Measurements from ENCODE around the gene GGCT. TPM values are rescaled to one million over a fixed set of nuclear protein-coding genes. Genes with fewer than 3 reads are reported as not detected.

Gene GGCT
- total RNA-seq, 1 donor from 2014 or later, result 77.5 TPM

DNA sequence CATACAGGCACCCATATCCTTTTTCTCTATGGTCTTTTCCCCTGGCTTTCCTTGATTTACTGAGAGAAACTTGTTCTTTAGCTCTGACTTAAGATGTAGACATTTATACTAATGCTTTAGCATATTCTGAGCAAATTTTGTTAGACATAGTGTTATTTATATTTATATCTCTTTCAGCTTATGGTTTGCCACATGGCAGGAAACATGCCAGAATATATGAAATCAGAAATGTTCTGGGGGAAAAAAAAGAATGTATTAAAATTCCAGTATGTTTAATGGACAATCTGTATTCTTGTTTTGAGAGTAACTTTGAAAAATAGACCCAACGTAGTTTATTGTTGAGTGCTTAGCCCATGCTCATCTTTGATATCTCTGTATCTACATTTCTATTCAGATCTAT is 10.1 kb upstream of the GGCT start:
- DNase-seq (ENCODE audit: low read depth, low spot score), result no peak
- Mint-ChIP-seq H3K9me3 (no peaks in the 10 kb centered on the region), H3K27me3 (ENCODE audit: low read depth) (no peaks in the 10 kb centered on the region), H3K27ac (ENCODE audit: unreplicated experiment) (no peak overlapping the region), H3K36me3 (ENCODE audit: low read depth) (no peaks in the 10 kb centered on the region), H3K4me1 (peaks cover 5% of the 10 kb centered on the region), H3K4me3 (no peak overlapping the region)
- TF ChIP-seq CTCF (conservative IDR thresholded peaks at IDR 0.05), result no peak

- DNase-seq (ENCODE audit: low read depth, low spot score), result no peak
Measured at GRCh38 chr7:30514177-30514576, 9.5 kb upstream of the GGCT start.

GRCh38 chr7:30513762-30514161 is 9.1 kb upstream of the GGCT start:
- TF ChIP-seq CTCF (conservative IDR thresholded peaks at IDR 0.05), result no peak
- peaks cover 5% of the 10 kb centered on the region for H3K4me1 Mint-ChIP-seq
- no peak overlapping the region for H3K27ac Mint-ChIP-seq (ENCODE audit: unreplicated experiment)
- H3K9me3 Mint-ChIP-seq, result no peaks in the 10 kb centered on the region
- no peaks in the 10 kb centered on the region for H3K27me3 Mint-ChIP-seq (ENCODE audit: low read depth)
- no peak for DNase-seq (ENCODE audit: low read depth, low spot score)
- no peaks in the 10 kb centered on the region for H3K36me3 Mint-ChIP-seq (ENCODE audit: low read depth)
- no peak overlapping the region for H3K4me3 Mint-ChIP-seq

More at GRCh38 chr7:30514177-30514576, 9.5 kb upstream of the GGCT start:
- Mint-ChIP-seq H3K4me3 (no peak overlapping the region), H3K36me3 (ENCODE audit: low read depth) (no peaks in the 10 kb centered on the region), H3K4me1 (peaks cover 5% of the 10 kb centered on the region), H3K27ac (ENCODE audit: unreplicated experiment) (no peak overlapping the region), H3K27me3 (ENCODE audit: low read depth) (no peaks in the 10 kb centered on the region), H3K9me3 (no peaks in the 10 kb centered on the region)
- TF ChIP-seq CTCF (conservative IDR thresholded peaks at IDR 0.05), result no peak

GRCh38 chr7:30511973-30512662 is 7.5 kb upstream of the GGCT start:
- Mint-ChIP-seq H3K36me3 (ENCODE audit: low read depth) (no peaks in the 10 kb centered on the region), H3K9me3 (peaks cover 3% of the 10 kb centered on the region), H3K4me1 (peaks cover 5% of the 10 kb centered on the region), H3K27me3 (ENCODE audit: low read depth) (no peaks in the 10 kb centered on the region), H3K4me3 (no peak overlapping the region), H3K27ac (ENCODE audit: unreplicated experiment) (no peak overlapping the region)
- TF ChIP-seq CTCF (conservative IDR thresholded peaks at IDR 0.05), result no peak
- DNase-seq (ENCODE audit: low read depth, low spot score), result no peak

- H3K36me3 Mint-ChIP-seq (ENCODE audit: low read depth), result peaks cover 6% of the 10 kb centered on the region
Measured at GRCh38 chr7:30511494-30511893, 6.9 kb upstream of the GGCT start.

More at GRCh38 chr7:30511494-30511893, 6.9 kb upstream of the GGCT start:
- H3K4me3 Mint-ChIP-seq, result no peak overlapping the region
- DNase-seq (ENCODE audit: low read depth, low spot score), result no peak
- H3K27ac Mint-ChIP-seq (ENCODE audit: unreplicated experiment), result no peak overlapping the region
- H3K27me3 Mint-ChIP-seq (ENCODE audit: low read depth), result no peaks in the 10 kb centered on the region
- H3K9me3 Mint-ChIP-seq, result peaks cover 7% of the 10 kb centered on the region
- H3K4me1 Mint-ChIP-seq, result peaks cover 5% of the 10 kb centered on the region
- TF ChIP-seq CTCF (conservative IDR thresholded peaks at IDR 0.05), result no peak

All from neural crest cell (in vitro differentiated cells).